Mesothelial cell of epicardium (in vitro differentiated cells): ENCODE results near the gene DPY19L1. TPM values are rescaled to one million over a fixed set of nuclear protein-coding genes. Genes with fewer than 3 reads are reported as not detected.
"Not testable (repeated sequence)": the region's sequence is repeated elsewhere in the genome, so short reads cannot be mapped to it uniquely, and the experiment has no call there.

Experiments used
- DNase-seq, 2 experiments: peaks; one replicate each; pipeline ENCODE4 v3.0.0; 2021; ENCODE audit warnings: low spot score in 2 of 2; ENCODE audit not compliant: unreplicated experiment in 2 of 2
- H3K27ac Mint-ChIP-seq: 2 replicates; pipeline ENCODE4 v1.8.0; 2021; ENCODE audit warnings: mixed read lengths
- H3K27me3 Mint-ChIP-seq: 2 replicates; pipeline ENCODE4 v1.8.0; 2021; ENCODE audit warnings: low read depth, mixed read lengths
- H3K36me3 Mint-ChIP-seq: 2 replicates; pipeline ENCODE4 v1.8.0; 2021; ENCODE audit warnings: mixed read lengths
- H3K4me1 Mint-ChIP-seq: 2 replicates; pipeline ENCODE4 v1.8.0; 2021; ENCODE audit warnings: mixed read lengths
- H3K4me3 Mint-ChIP-seq: 2 replicates; pipeline ENCODE4 v1.8.0; 2021; ENCODE audit warnings: mild to moderate bottlenecking, moderate library complexity, mixed read lengths
- H3K9me3 Mint-ChIP-seq: 2 replicates; pipeline ENCODE4 v1.8.0; 2021; ENCODE audit warnings: mixed read lengths
- CTCF ChIP-seq: fragments of 200-600 bp; sonication (generic); IDR thresholded peaks from one replicate; pipeline ENCODE4 v1.5.0; 2021; ENCODE audit warnings: antibody characterized with exemption; ENCODE audit not compliant: unreplicated experiment
- total RNA-seq: library from RNA; stranded (reverse); gene quantifications from 3 replicates; pipeline ENCODE4 v1.2.1, GENCODE V29; 2021

DPY19L1 gene
- total RNA-seq, 1 donor from 2014 or later, result 21.8 TPM

- DNase-seq, result no peak
- H3K36me3 Mint-ChIP-seq, result no peaks in the 10 kb centered on the region
- H3K27ac Mint-ChIP-seq, result no peak overlapping the region
- H3K9me3 Mint-ChIP-seq, result peaks cover 23% of the 10 kb centered on the region
- H3K4me3 Mint-ChIP-seq, result no peak overlapping the region
- TF ChIP-seq CTCF, result no peak
- H3K27me3 Mint-ChIP-seq, result no peaks in the 10 kb centered on the region
- no peaks in the 10 kb centered on the region for H3K4me1 Mint-ChIP-seq
Observed at GRCh38 chr7:34916267-34916666, 121.0 kb downstream of the DPY19L1 start.

GRCh38 chr7:34912236-34912635 lies 125.0 kb downstream of the DPY19L1 start:
- no peak overlapping the region for H3K27ac Mint-ChIP-seq
- no peak for DNase-seq
- peaks cover 26% of the 10 kb centered on the region for H3K9me3 Mint-ChIP-seq

GRCh38 chr7:34906266-34906850 lies 130.9 kb downstream of the DPY19L1 start:
- H3K4me1 Mint-ChIP-seq, H3K27ac Mint-ChIP-seq, DNase-seq, H3K9me3 Mint-ChIP-seq, H3K36me3 Mint-ChIP-seq, H3K27me3 Mint-ChIP-seq: not testable (repeated sequence)
- H3K4me3 Mint-ChIP-seq, result peak overlapping the region; percentile 59

More at GRCh38 chr7:34912236-34912635, 125.0 kb downstream of the DPY19L1 start:
- H3K27me3 Mint-ChIP-seq, result no peaks in the 10 kb centered on the region
- no peak for TF ChIP-seq CTCF
- H3K4me1 Mint-ChIP-seq, result no peaks in the 10 kb centered on the region
- no peak overlapping the region for H3K4me3 Mint-ChIP-seq
- H3K36me3 Mint-ChIP-seq, result no peaks in the 10 kb centered on the region

- H3K4me3 Mint-ChIP-seq, result no peak overlapping the region
- H3K9me3 Mint-ChIP-seq, result peaks cover 3% of the 10 kb centered on the region
- no peaks in the 10 kb centered on the region for H3K27me3 Mint-ChIP-seq
- TF ChIP-seq CTCF, result no peak
- no peaks in the 10 kb centered on the region for H3K36me3 Mint-ChIP-seq
- no peak overlapping the region for H3K27ac Mint-ChIP-seq
- H3K4me1 Mint-ChIP-seq, result no peaks in the 10 kb centered on the region
- no peak for DNase-seq
Observed at GRCh38 chr7:34904987-34905386, 132.3 kb downstream of the DPY19L1 start.

- DNase-seq, H3K4me1 Mint-ChIP-seq, H3K36me3 Mint-ChIP-seq, H3K9me3 Mint-ChIP-seq, H3K4me3 Mint-ChIP-seq, H3K27ac Mint-ChIP-seq, H3K27me3 Mint-ChIP-seq: not testable (repeated sequence)
Observed at GRCh38 chr7:34903921-34904320, 133.4 kb downstream of the DPY19L1 start.

- Mint-ChIP-seq H3K27ac (no peak overlapping the region), H3K9me3 (peaks cover 2% of the 10 kb centered on the region), H3K4me3 (no peak overlapping the region), H3K36me3 (no peaks in the 10 kb centered on the region), H3K4me1 (no peaks in the 10 kb centered on the region), H3K27me3 (no peaks in the 10 kb centered on the region)
- no peak for TF ChIP-seq CTCF
- no peak for DNase-seq
Observed at GRCh38 chr7:34902182-34902581, 135.1 kb downstream of the DPY19L1 start.

- no peaks in the 10 kb centered on the region for H3K4me1 Mint-ChIP-seq
- no peaks in the 10 kb centered on the region for H3K27me3 Mint-ChIP-seq
- H3K36me3 Mint-ChIP-seq, result no peaks in the 10 kb centered on the region
- no peak overlapping the region for H3K4me3 Mint-ChIP-seq
- peaks cover 12% of the 10 kb centered on the region for H3K9me3 Mint-ChIP-seq
- no peak overlapping the region for H3K27ac Mint-ChIP-seq
- DNase-seq, result no peak
- no peak for TF ChIP-seq CTCF
Observed at GRCh38 chr7:34900891-34901513, 136.3 kb downstream of the DPY19L1 start.
